Measurements from ENCODE around the gene RRP8.

Gene RRP8

GRCh38 chr11:6638429-6638828, 35.0 kb upstream of the RRP8 start:
- no peak overlapping the region for H3K4me3 ChIP-seq (ENCODE audit: low read depth, low read length)
- no peak for TF ChIP-seq CTCF (IDR thresholded peaks at IDR 0.05; ENCODE audit: low read depth, low read length)

GRCh38 chr11:6637871-6638270, 34.5 kb upstream of the RRP8 start:
- no peak for TF ChIP-seq CTCF (IDR thresholded peaks at IDR 0.05; ENCODE audit: low read depth, low read length)
- no peak overlapping the region for H3K4me3 ChIP-seq (ENCODE audit: low read depth, low read length)

- TF ChIP-seq CTCF (IDR thresholded peaks at IDR 0.05; ENCODE audit: low read depth, low read length) = no peak
- no peak overlapping the region for H3K4me3 ChIP-seq (ENCODE audit: low read depth, low read length)
Measured at GRCh38 chr11:6636480-6636879, 33.1 kb upstream of the RRP8 start.

- TF ChIP-seq CTCF (IDR thresholded peaks at IDR 0.05; ENCODE audit: low read depth, low read length) = no peak
- no peak overlapping the region for H3K4me3 ChIP-seq (ENCODE audit: low read depth, low read length)
Measured at GRCh38 chr11:6635082-6635932, 31.9 kb upstream of the RRP8 start.

- no peak for TF ChIP-seq CTCF (IDR thresholded peaks at IDR 0.05; ENCODE audit: low read depth, low read length)
- H3K4me3 ChIP-seq (ENCODE audit: low read depth, low read length) = no peak overlapping the region
Measured at GRCh38 chr11:6634534-6634933, 31.1 kb upstream of the RRP8 start.

GRCh38 chr11:6633422-6634408, 30.3 kb upstream of the RRP8 start:
- H3K4me3 ChIP-seq (ENCODE audit: low read depth, low read length) = no peak overlapping the region
- TF ChIP-seq CTCF (IDR thresholded peaks at IDR 0.05; ENCODE audit: low read depth, low read length) = no peak
